ENCODE results near the gene GFER. TPM values are rescaled to one million over a fixed set of nuclear protein-coding genes. Genes with fewer than 3 reads are reported as not detected.
"Not testable (repeated sequence)": the region's sequence is repeated elsewhere in the genome, so short reads cannot be mapped to it uniquely, and the experiment has no call there.

Gene GFER
- total and polyA plus RNA-seq, 7 experiments from 2014 or later, result 14.0 to 30.8 (median 19.6) TPM

GRCh38 chr16:1950559-1950958 lies 33.4 kb upstream of the GFER start:
- intact Hi-C loops (cut with micrococcal nuclease), result no loop called here
- POLR2A ChIA-PET, result interaction anchor here (0.6 to 2.3 kb wide), 2 partner anchors 11 to 14 kb away, joined by 3 to 8 read pairs; partner anchors contain the start of gene RPS2

GRCh38 chr16:1953734-1954133 lies 30.3 kb upstream of the GFER start:
- intact Hi-C loops (cut with micrococcal nuclease), result no loop called here
- no peak overlapping the region for H3K27ac ChIP-seq (ENCODE audit: low read depth, low read length)
- no peak overlapping the region for H3K27ac Mint-ChIP-seq
- no peaks in the 10 kb centered on the region for H3K36me3 ChIP-seq (ENCODE audit: control insufficient read depth in 2 of 3, insufficient read depth in 3 of 3, low read length in 3 of 3)
- H3K9me3 Mint-ChIP-seq, result no peaks in the 10 kb centered on the region
- no peak overlapping the region for H3K4me3 Mint-ChIP-seq
- ChIA-PET CTCF (no interaction called here), POLR2A (interaction anchor here (0.6 to 1.9 kb wide), 2 partner anchors 11 to 142 kb away, joined by 4 to 5 read pairs; partner anchors contain the start of gene MSRB1)
- no peaks in the 10 kb centered on the region for H3K36me3 Mint-ChIP-seq
- H3K9me3 ChIP-seq (ENCODE audit: control insufficient read depth in 2 of 3, low read length in 3 of 3), result no peaks in the 10 kb centered on the region
- peaks cover 0 to 3% (median 0%) of the 10 kb centered on the region in 5 donors for H3K27me3 Mint-ChIP-seq
- H3K4me3 ChIP-seq (ENCODE audit: low read length), result no peak overlapping the region
- DNase-seq (no peak), ATAC-seq (no peak)
- no peaks in the 10 kb centered on the region for H3K27me3 ChIP-seq (ENCODE audit: control insufficient read depth in 2 of 2, insufficient read depth in 2 of 2, low read length in 2 of 2)
- H3K4me1 ChIP-seq (ENCODE audit: control insufficient read depth in 2 of 2, insufficient read depth in 2 of 2, low read length in 2 of 2), result peaks cover 0 to 2% of the 10 kb centered on the region in 2 donors
- no peaks in the 10 kb centered on the region for H3K4me1 Mint-ChIP-seq

More at GRCh38 chr16:1950559-1950958, 33.4 kb upstream of the GFER start:
- no peaks in the 10 kb centered on the region for H3K27me3 ChIP-seq (ENCODE audit: control insufficient read depth in 2 of 2, insufficient read depth in 2 of 2, low read length in 2 of 2)
- no peaks in the 10 kb centered on the region for H3K9me3 ChIP-seq (ENCODE audit: control insufficient read depth in 2 of 3, low read length in 3 of 3)
- Mint-ChIP-seq H3K9me3 (no peaks in the 10 kb centered on the region), H3K27ac (no peak overlapping the region), H3K4me3 (no peak overlapping the region), H3K27me3 (peaks cover 0 to 2% (median 0%) of the 10 kb centered on the region in 5 donors), H3K4me1 (no peaks in the 10 kb centered on the region), H3K36me3 (no peaks in the 10 kb centered on the region)
- CTCF ChIA-PET, result no interaction called here
- no peak for ATAC-seq
- no peak overlapping the region for H3K27ac ChIP-seq (ENCODE audit: low read depth, low read length)
- no peak for DNase-seq
- no peak overlapping the region for H3K4me3 ChIP-seq (ENCODE audit: low read length)
- H3K36me3 ChIP-seq (ENCODE audit: control insufficient read depth in 2 of 3, insufficient read depth in 3 of 3, low read length in 3 of 3), result no peaks in the 10 kb centered on the region
- no peaks in the 10 kb centered on the region for H3K4me1 ChIP-seq (ENCODE audit: control insufficient read depth in 2 of 2, insufficient read depth in 2 of 2, low read length in 2 of 2)

GRCh38 chr16:1957434-1958142 lies 26.4 kb upstream of the GFER start:
- H3K9me3 ChIP-seq (ENCODE audit: control insufficient read depth in 2 of 3, low read length in 3 of 3); H3K27ac ChIP-seq (ENCODE audit: low read depth, low read length); intact Hi-C loops (cut with micrococcal nuclease); DNase-seq; H3K36me3 Mint-ChIP-seq; H3K27me3 ChIP-seq (ENCODE audit: control insufficient read depth in 2 of 2, insufficient read depth in 2 of 2, low read length in 2 of 2); H3K9me3 Mint-ChIP-seq; H3K4me3 ChIP-seq (ENCODE audit: low read length); H3K27ac Mint-ChIP-seq; ATAC-seq; CTCF ChIA-PET; H3K27me3 Mint-ChIP-seq; H3K4me3 Mint-ChIP-seq: not testable (repeated sequence)
- POLR2A ChIA-PET, result interaction anchor here (1.4 kb wide), 1 partner anchor 14 kb away, joined by 3 read pairs; no protein-coding TSS in a partner anchor
- Histone ChIP-seq H3K36me3 (ENCODE audit: control insufficient read depth in 2 of 3, insufficient read depth in 3 of 3, low read length in 3 of 3) (peaks cover 0 to 15% (median 4%) of the 10 kb centered on the region in 3 experiments), H3K4me1 (ENCODE audit: control insufficient read depth in 2 of 2, insufficient read depth in 2 of 2, low read length in 2 of 2) (peaks cover 15 to 25% of the 10 kb centered on the region in 2 donors)
- peaks cover 11 to 25% (median 16%) of the 10 kb centered on the region in 7 donors for H3K4me1 Mint-ChIP-seq

- H3K27ac ChIP-seq (ENCODE audit: low read depth, low read length); H3K27ac Mint-ChIP-seq; DNase-seq; H3K27me3 ChIP-seq (ENCODE audit: control insufficient read depth in 2 of 2, insufficient read depth in 2 of 2, low read length in 2 of 2); H3K4me3 ChIP-seq (ENCODE audit: low read length); H3K4me3 Mint-ChIP-seq; H3K9me3 Mint-ChIP-seq; H3K9me3 ChIP-seq (ENCODE audit: control insufficient read depth in 2 of 3, low read length in 3 of 3); ATAC-seq; H3K27me3 Mint-ChIP-seq; CTCF ChIA-PET; intact Hi-C loops (cut with micrococcal nuclease): not testable (repeated sequence)
- H3K36me3 ChIP-seq (ENCODE audit: control insufficient read depth in 2 of 3, insufficient read depth in 3 of 3, low read length in 3 of 3), result peaks cover 3 to 20% (median 9%) of the 10 kb centered on the region in 3 experiments
- Mint-ChIP-seq H3K4me1 (peaks cover 11 to 30% (median 17%) of the 10 kb centered on the region in 7 donors), H3K36me3 (peaks cover 0 to 14% (median 5%) of the 10 kb centered on the region in 5 donors)
- peaks cover 15 to 30% of the 10 kb centered on the region in 2 donors for H3K4me1 ChIP-seq (ENCODE audit: control insufficient read depth in 2 of 2, insufficient read depth in 2 of 2, low read length in 2 of 2)
- POLR2A ChIA-PET, result interaction anchor here (1.4 to 3.4 kb wide), 2 partner anchors 13 to 15 kb away, joined by 3 to 38 read pairs; partner anchors contain the start of gene TBL3
Measured at GRCh38 chr16:1958143-1958491, 25.9 kb upstream of the GFER start.

- Mint-ChIP-seq H3K27me3 (peaks cover 0 to 2% (median 0%) of the 10 kb centered on the region in 5 donors), H3K4me3 (peak overlapping the region; percentile 75 to 97 (median 91)), H3K9me3 (peaks cover 0 to 3% (median 0%) of the 10 kb centered on the region in 11 donors), H3K4me1 (peaks cover 15 to 37% (median 23%) of the 10 kb centered on the region in 7 donors), H3K36me3 (peaks cover 3 to 21% (median 8%) of the 10 kb centered on the region in 5 donors), H3K27ac (peak overlapping the region in 8 of 9 donors; percentile 44 to 95 (median 86))
- intact Hi-C loops (cut with micrococcal nuclease), result loop anchor here (1.0 kb wide), 7 partner anchors 13 to 195 kb away; partner anchors contain the start of genes MSRB1 (in 2 of the 2), GFER (in 1 of the 2), NTHL1 (in 1 of the 2) and TSC2 (in 1 of the 2)
- peaks cover 21 to 36% of the 10 kb centered on the region in 2 donors for H3K4me1 ChIP-seq (ENCODE audit: control insufficient read depth in 2 of 2, insufficient read depth in 2 of 2, low read length in 2 of 2)
- peak overlapping the region; percentile 86 for H3K4me3 ChIP-seq (ENCODE audit: low read length)
- no peak overlapping the region for H3K27ac ChIP-seq (ENCODE audit: low read depth, low read length)
- no peaks in the 10 kb centered on the region for H3K27me3 ChIP-seq (ENCODE audit: control insufficient read depth in 2 of 2, insufficient read depth in 2 of 2, low read length in 2 of 2)
- H3K36me3 ChIP-seq (ENCODE audit: control insufficient read depth in 2 of 3, insufficient read depth in 3 of 3, low read length in 3 of 3), result peaks cover 8 to 26% (median 10%) of the 10 kb centered on the region in 3 experiments
- ATAC-seq, result peak; percentile 17
- ChIA-PET POLR2A (interaction anchor here (0.6 to 3.4 kb wide), 4 partner anchors 12 to 32 kb away, joined by 3 to 38 read pairs (median 4); partner anchors contain the start of genes MSRB1 and TBL3), CTCF (interaction anchor here (0.7 kb wide), 1 partner anchor 182 kb away, joined by 3 read pairs; no protein-coding TSS in a partner anchor)
- DNase-seq, result no peak
- H3K9me3 ChIP-seq (ENCODE audit: control insufficient read depth in 2 of 3, low read length in 3 of 3), result no peaks in the 10 kb centered on the region
Measured at GRCh38 chr16:1958715-1959268, 25.2 kb upstream of the GFER start.

GRCh38 chr16:1959269-1960039 lies 24.5 kb upstream of the GFER start, which contains the start of gene NDUFB10:
Gene NDUFB10 (plus strand): TSS chr16:1959538. CDS start chr16:1959625, 87 bp downstream.
- Histone ChIP-seq H3K4me3 (ENCODE audit: low read length) (peak within 1 kb of the TSS; percentile 86), H3K9me3 (ENCODE audit: control insufficient read depth in 2 of 3, low read length in 3 of 3) (no peaks in the 10 kb centered on the region), H3K36me3 (ENCODE audit: control insufficient read depth in 2 of 3, insufficient read depth in 3 of 3, low read length in 3 of 3) (peaks cover 8 to 26% (median 10%) of the 10 kb centered on the region in 3 experiments), H3K27me3 (ENCODE audit: control insufficient read depth in 2 of 2, insufficient read depth in 2 of 2, low read length in 2 of 2) (no peaks in the 10 kb centered on the region), H3K27ac (ENCODE audit: low read depth, low read length) (peak within 1 kb of the TSS; percentile 92), H3K4me1 (ENCODE audit: control insufficient read depth in 2 of 2, insufficient read depth in 2 of 2, low read length in 2 of 2) (peaks cover 25 to 38% of the 10 kb centered on the region in 2 donors)
- peak; percentile 97 for ATAC-seq
- CTCF ChIA-PET, result interaction anchor here (0.7 kb wide), 1 partner anchor 181 kb away, joined by 3 read pairs; no protein-coding TSS in a partner anchor
- intact Hi-C loops (cut with micrococcal nuclease), result loop anchor here (1.0 to 10.0 kb wide), 9 partner anchors 12 to 553 kb away; partner anchors contain the start of genes MSRB1 (in 2 of the 2), ATP6V0C (in 1 of the 2), CRAMP1 (in 1 of the 2) and GFER (in 1 of the 2)
- Mint-ChIP-seq H3K27me3 (peaks cover 0 to 2% (median 0%) of the 10 kb centered on the region in 5 donors), H3K4me3 (peak within 1 kb of the TSS; percentile 85 to 97 (median 91)), H3K36me3 (peaks cover 3 to 25% (median 10%) of the 10 kb centered on the region in 5 donors), H3K4me1 (peaks cover 21 to 41% (median 27%) of the 10 kb centered on the region in 7 donors), H3K27ac (peak within 1 kb of the TSS; percentile 82 to 95 (median 90)), H3K9me3 (peaks cover 0 to 3% (median 0%) of the 10 kb centered on the region in 11 donors)
- peak; percentile 80 to 98 (median 89) for DNase-seq
- POLR2A ChIA-PET, result interaction anchor here (0.6 to 3.4 kb wide), 10 partner anchors 11 to 196 kb away, joined by 3 to 38 read pairs (median 4); partner anchors contain the start of genes MSRB1, TBL3 and TRAF7
